Endothelial cell (in vitro differentiated cells): ENCODE results near the gene ANTXR2. TPM values are rescaled to one million over a fixed set of nuclear protein-coding genes. Genes with fewer than 3 reads are reported as not detected.

Experiments
- DNase-seq: peaks from one replicate; pipeline ENCODE4 v3.0.0; 2021; ENCODE audit warnings: low spot score
- H3K27ac Mint-ChIP-seq: one replicate; pipeline ENCODE4 v1.8.0; 2021; ENCODE audit warnings: mixed read lengths, inconsistent platforms; ENCODE audit not compliant: unreplicated experiment
- H3K27me3 Mint-ChIP-seq: one replicate; pipeline ENCODE4 v1.8.0; 2021; ENCODE audit warnings: mild to moderate bottlenecking, moderate library complexity, mixed read lengths, inconsistent platforms; ENCODE audit not compliant: unreplicated experiment
- H3K36me3 Mint-ChIP-seq: one replicate; pipeline ENCODE4 v1.8.0; 2021; ENCODE audit warnings: mild to moderate bottlenecking, low read depth, mixed read lengths, inconsistent platforms; ENCODE audit not compliant: unreplicated experiment
- H3K4me1 Mint-ChIP-seq: one replicate; pipeline ENCODE4 v1.8.0; 2021; ENCODE audit warnings: mild to moderate bottlenecking, mixed read lengths, inconsistent platforms; ENCODE audit not compliant: unreplicated experiment
- H3K4me3 Mint-ChIP-seq: one replicate; pipeline ENCODE4 v1.8.0; 2021; ENCODE audit warnings: mild to moderate bottlenecking, mixed read lengths, inconsistent platforms; ENCODE audit not compliant: unreplicated experiment
- H3K9me3 Mint-ChIP-seq: one replicate; pipeline ENCODE4 v1.8.0; 2021; ENCODE audit warnings: mixed read lengths, inconsistent platforms; ENCODE audit not compliant: unreplicated experiment
- total RNA-seq: library from RNA; stranded (reverse); fragmentation: NEBNext Ultra II Directional; extraction: Animal tissue kit (Norgen Biotek cat#: 25700); gene quantifications from one replicate; pipeline ENCODE4 v1.2.1, GENCODE V29; 2021; ENCODE audit not compliant: unreplicated experiment
- TF ChIP-seq, protein P1 (sequence below): fragments of 200-600 bp; sonication (generic); IDR thresholded peaks from one replicate; pipeline ENCODE4 v1.5.0; 2021; ENCODE audit warnings: antibody characterized with exemption; ENCODE audit not compliant: unreplicated experiment

The ANTXR2 gene
- total RNA-seq, 1 donor from 2014 or later = 176 TPM

DNA sequence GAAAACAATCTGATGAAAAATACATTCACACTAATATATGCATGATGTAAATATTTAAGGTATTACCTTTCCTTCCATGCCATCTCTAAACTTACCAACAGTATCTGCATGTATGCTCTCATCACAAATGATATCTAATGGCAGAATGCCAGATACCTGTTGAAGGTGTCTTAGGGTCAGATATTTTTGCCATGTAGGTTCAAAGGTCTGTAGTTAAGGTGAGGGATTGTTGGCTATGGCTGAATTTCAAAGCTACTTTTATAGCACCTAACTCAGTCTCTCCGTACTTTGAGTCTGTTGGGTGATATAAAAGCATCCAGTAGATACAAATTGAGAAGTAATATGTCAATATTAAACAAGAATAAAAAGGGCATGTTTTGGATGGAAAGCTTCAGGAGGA is 19.8 kb upstream of the ANTXR2 start:
- no peaks in the 10 kb centered on the region for H3K36me3 Mint-ChIP-seq
- H3K9me3 Mint-ChIP-seq = no peaks in the 10 kb centered on the region
- H3K4me1 Mint-ChIP-seq = no peaks in the 10 kb centered on the region
- H3K27me3 Mint-ChIP-seq = peaks cover 3% of the 10 kb centered on the region
- no peak overlapping the region for H3K27ac Mint-ChIP-seq
- no peak overlapping the region for H3K4me3 Mint-ChIP-seq
- DNase-seq = no peak
- TF ChIP-seq, protein P1, sequence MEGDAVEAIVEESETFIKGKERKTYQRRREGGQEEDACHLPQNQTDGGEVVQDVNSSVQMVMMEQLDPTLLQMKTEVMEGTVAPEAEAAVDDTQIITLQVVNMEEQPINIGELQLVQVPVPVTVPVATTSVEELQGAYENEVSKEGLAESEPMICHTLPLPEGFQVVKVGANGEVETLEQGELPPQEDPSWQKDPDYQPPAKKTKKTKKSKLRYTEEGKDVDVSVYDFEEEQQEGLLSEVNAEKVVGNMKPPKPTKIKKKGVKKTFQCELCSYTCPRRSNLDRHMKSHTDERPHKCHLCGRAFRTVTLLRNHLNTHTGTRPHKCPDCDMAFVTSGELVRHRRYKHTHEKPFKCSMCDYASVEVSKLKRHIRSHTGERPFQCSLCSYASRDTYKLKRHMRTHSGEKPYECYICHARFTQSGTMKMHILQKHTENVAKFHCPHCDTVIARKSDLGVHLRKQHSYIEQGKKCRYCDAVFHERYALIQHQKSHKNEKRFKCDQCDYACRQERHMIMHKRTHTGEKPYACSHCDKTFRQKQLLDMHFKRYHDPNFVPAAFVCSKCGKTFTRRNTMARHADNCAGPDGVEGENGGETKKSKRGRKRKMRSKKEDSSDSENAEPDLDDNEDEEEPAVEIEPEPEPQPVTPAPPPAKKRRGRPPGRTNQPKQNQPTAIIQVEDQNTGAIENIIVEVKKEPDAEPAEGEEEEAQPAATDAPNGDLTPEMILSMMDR = no peak

DNA sequence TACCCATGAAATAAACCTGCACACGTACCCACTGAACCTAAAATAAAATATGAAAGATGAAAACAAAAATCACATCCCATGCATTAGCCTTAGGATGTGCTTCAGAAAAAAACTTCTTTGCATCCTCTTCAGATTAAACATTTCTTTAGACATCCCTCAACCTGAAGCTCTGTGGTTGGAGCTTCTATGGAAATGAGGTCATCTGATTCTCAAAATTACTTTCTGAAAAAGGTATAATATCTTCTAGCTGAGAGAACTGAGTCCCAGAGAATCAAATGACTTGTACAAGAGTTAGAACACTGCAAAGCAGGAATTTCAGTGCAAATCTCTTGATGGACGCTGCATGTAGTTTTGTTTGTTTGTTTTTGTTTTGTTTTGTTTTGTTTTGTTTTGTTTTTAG is 19.1 kb upstream of the ANTXR2 start:
- no peak overlapping the region for H3K4me3 Mint-ChIP-seq
- H3K4me1 Mint-ChIP-seq = no peaks in the 10 kb centered on the region
- no peaks in the 10 kb centered on the region for H3K36me3 Mint-ChIP-seq
- H3K9me3 Mint-ChIP-seq = no peaks in the 10 kb centered on the region
- peaks cover 3% of the 10 kb centered on the region for H3K27me3 Mint-ChIP-seq
- TF ChIP-seq, protein P1 = no peak
- no peak for DNase-seq
- H3K27ac Mint-ChIP-seq = no peak overlapping the region

DNA sequence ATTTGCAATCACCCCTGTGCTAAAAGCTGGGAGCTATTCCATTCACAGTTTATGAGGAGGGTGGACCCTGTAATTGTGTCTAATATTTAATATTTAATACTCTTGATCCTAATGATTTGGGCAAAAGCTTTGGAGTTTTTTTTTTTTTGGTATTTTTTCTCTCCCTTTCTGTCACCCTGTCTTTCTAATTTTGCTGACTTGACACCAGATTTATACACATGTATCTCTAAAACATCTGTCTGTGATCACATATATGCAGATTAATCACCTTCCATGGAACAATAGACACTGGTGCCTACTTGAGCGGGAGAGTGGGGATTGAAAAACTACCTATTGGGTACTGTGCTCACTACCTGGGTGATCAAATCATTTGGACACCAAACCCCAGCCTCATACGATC is 18.7 kb upstream of the ANTXR2 start:
- no peak overlapping the region for H3K27ac Mint-ChIP-seq
- no peak overlapping the region for H3K4me3 Mint-ChIP-seq
- H3K4me1 Mint-ChIP-seq = no peaks in the 10 kb centered on the region
- H3K9me3 Mint-ChIP-seq = no peaks in the 10 kb centered on the region
- H3K27me3 Mint-ChIP-seq = peaks cover 3% of the 10 kb centered on the region
- TF ChIP-seq, protein P1 = no peak
- DNase-seq = no peak
- no peaks in the 10 kb centered on the region for H3K36me3 Mint-ChIP-seq

DNA sequence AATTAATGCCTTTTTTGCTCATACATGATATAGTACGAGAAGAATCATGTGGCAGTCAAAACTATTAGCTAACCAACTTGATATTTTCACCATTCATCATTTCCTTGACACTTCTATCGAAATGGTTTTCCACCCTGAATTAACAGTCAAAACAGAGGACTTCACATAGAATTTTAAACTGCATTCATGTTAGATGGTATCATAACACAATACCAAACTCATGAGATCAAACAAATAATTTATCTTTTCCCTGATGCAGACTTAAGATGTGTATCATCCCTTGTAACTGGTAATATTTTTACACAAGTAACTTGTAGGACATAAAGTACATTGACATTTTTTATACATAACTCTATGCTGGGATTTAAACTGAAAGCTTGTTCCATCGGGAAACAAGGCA is 18.2 kb upstream of the ANTXR2 start:
- no peak for DNase-seq
- Mint-ChIP-seq H3K9me3 (no peaks in the 10 kb centered on the region), H3K36me3 (no peaks in the 10 kb centered on the region), H3K27me3 (peaks cover 3% of the 10 kb centered on the region), H3K4me1 (no peaks in the 10 kb centered on the region), H3K4me3 (no peak overlapping the region), H3K27ac (no peak overlapping the region)
- TF ChIP-seq, protein P1 = no peak

DNA sequence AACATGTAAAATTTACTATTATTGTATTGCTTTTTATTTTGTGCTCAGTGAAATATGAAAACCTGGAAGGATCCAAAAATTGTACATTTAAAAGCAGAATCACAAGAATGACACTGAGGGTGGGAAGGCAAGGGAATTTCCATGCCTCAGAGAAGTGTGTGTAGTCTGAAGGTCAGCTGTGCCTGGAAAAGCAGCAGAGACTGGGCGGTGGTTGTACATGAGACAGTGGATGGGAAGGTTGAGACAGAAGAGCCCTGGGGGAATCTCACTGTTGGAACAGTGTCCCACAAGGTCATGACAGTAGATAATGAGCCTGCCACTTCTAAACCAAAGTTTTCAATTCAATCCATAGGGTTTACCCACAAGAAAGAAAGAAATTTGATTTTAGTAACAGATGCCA is 17.1 kb upstream of the ANTXR2 start:
- no peak overlapping the region for H3K4me3 Mint-ChIP-seq
- H3K36me3 Mint-ChIP-seq = no peaks in the 10 kb centered on the region
- no peak overlapping the region for H3K27ac Mint-ChIP-seq
- DNase-seq = no peak
- TF ChIP-seq, protein P1 = no peak
- H3K4me1 Mint-ChIP-seq = no peaks in the 10 kb centered on the region
- H3K27me3 Mint-ChIP-seq = peaks cover 3% of the 10 kb centered on the region
- no peaks in the 10 kb centered on the region for H3K9me3 Mint-ChIP-seq
